Glutamatergic neuron (in vitro differentiated cells): ENCODE results near the gene QKI. TPM values are rescaled to one million over a fixed set of nuclear protein-coding genes. Genes with fewer than 3 reads are reported as not detected.

ENCODE experiments used
- DNase-seq: peaks from one replicate; pipeline ENCODE4 v3.0.0; 2022
- H3K27ac Mint-ChIP-seq: one replicate; pipeline ENCODE4 v1.8.0; 2020; ENCODE audit warnings: mild to moderate bottlenecking, mixed read lengths, inconsistent platforms; ENCODE audit not compliant: unreplicated experiment
- H3K27me3 Mint-ChIP-seq: one replicate; pipeline ENCODE4 v1.8.0; 2020; ENCODE audit warnings: mild to moderate bottlenecking, moderate library complexity, mixed read lengths, inconsistent platforms; ENCODE audit not compliant: unreplicated experiment
- H3K36me3 Mint-ChIP-seq: one replicate; pipeline ENCODE4 v1.8.0; 2020; ENCODE audit warnings: mild to moderate bottlenecking, mixed read lengths, inconsistent platforms; ENCODE audit not compliant: unreplicated experiment
- H3K4me1 Mint-ChIP-seq: one replicate; pipeline ENCODE4 v1.8.0; 2020; ENCODE audit warnings: mild to moderate bottlenecking, low read depth, mixed read lengths, inconsistent platforms; ENCODE audit not compliant: unreplicated experiment
- H3K4me3 Mint-ChIP-seq: one replicate; pipeline ENCODE4 v1.8.0; 2020; ENCODE audit warnings: mild to moderate bottlenecking, mixed read lengths, inconsistent platforms; ENCODE audit not compliant: unreplicated experiment
- H3K9me3 Mint-ChIP-seq: one replicate; pipeline ENCODE4 v1.8.0; 2020; ENCODE audit warnings: mild to moderate bottlenecking, moderate library complexity, mixed read lengths, inconsistent platforms; ENCODE audit not compliant: unreplicated experiment
- total RNA-seq: library from RNA; stranded (reverse); fragmentation: NEBNext Ultra II Directional; extraction: Animal tissue kit (Norgen Biotek cat#: 25700); gene quantifications from one replicate; pipeline ENCODE4 v1.2.1, GENCODE V29; 2021; ENCODE audit not compliant: unreplicated experiment
- TF ChIP-seq, protein P1 (sequence below): fragments of 200-600 bp; sonication (generic); IDR thresholded peaks from one replicate; pipeline ENCODE4 v1.5.0; 2021; ENCODE audit not compliant: partially characterized antibody, unreplicated experiment

Gene QKI
- total RNA-seq, 1 donor from 2014 or later = 50.5 TPM

DNA sequence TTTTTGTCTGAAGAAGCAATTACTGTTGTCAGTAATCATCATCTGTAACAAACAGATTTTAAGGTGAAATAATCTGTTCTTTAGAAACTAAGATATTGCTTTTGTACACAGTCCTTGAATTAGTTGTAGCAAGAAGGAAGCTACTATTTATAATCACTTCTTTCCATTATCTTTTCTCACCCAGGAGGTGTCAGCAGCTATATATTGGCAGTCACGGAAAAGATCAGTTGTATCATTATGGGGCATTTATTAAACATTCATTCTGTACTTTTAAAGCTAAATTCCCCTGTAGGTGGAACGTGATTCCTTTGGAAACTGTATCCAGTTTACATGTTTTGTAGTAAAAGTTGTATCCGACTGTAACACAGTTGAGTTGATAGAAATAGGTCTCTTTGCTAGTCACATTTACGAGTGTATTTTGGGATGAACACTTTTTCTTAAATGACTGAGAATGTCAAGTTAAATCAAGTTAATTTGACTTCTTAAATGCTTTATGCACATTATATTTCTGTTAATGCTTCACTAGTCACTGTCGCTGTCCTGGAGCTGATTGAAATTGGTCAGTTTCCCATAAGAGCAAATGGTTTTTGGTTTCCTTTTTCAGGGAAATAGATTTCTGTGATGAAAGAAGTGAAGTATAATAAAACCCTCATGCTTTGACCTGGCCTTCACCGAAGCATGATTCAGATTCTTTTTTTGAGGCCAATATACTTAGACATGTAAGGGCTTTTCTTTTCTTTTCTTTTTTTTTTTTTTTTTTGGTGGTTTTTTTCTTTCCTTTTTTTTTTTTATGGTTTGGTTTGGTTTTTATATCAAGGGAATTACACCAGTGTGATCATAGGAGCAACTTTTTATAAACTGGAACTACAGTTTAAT lies 5.1 kb downstream of the QKI start:
- TF ChIP-seq, protein P1, sequence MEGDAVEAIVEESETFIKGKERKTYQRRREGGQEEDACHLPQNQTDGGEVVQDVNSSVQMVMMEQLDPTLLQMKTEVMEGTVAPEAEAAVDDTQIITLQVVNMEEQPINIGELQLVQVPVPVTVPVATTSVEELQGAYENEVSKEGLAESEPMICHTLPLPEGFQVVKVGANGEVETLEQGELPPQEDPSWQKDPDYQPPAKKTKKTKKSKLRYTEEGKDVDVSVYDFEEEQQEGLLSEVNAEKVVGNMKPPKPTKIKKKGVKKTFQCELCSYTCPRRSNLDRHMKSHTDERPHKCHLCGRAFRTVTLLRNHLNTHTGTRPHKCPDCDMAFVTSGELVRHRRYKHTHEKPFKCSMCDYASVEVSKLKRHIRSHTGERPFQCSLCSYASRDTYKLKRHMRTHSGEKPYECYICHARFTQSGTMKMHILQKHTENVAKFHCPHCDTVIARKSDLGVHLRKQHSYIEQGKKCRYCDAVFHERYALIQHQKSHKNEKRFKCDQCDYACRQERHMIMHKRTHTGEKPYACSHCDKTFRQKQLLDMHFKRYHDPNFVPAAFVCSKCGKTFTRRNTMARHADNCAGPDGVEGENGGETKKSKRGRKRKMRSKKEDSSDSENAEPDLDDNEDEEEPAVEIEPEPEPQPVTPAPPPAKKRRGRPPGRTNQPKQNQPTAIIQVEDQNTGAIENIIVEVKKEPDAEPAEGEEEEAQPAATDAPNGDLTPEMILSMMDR = no peak
- H3K9me3 Mint-ChIP-seq = peaks cover 8% of the 10 kb centered on the region
- peak overlapping the region; percentile 56 for H3K27ac Mint-ChIP-seq
- peak overlapping the region; percentile 73 for H3K4me3 Mint-ChIP-seq
- DNase-seq = no peak
- H3K36me3 Mint-ChIP-seq = no peaks in the 10 kb centered on the region
- peaks cover 30% of the 10 kb centered on the region for H3K4me1 Mint-ChIP-seq
- H3K27me3 Mint-ChIP-seq = peaks cover 6% of the 10 kb centered on the region

DNA sequence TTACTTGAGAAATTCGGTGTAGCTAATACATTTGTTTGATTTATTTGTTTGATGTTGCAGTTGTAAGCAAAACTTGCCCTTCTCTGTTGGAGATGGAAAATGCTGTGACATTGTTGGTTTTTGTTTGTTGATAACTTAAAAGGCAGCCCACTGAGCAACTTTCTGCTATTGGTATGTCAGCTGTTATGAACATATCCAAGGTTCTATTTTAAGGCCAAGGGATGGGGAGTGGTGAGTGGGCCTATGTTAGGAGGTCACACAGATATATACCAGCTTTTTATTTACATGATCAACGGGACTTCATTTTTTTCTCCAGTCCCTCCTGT lies 5.7 kb downstream of the QKI start:
- Mint-ChIP-seq H3K4me3 (peak overlapping the region; percentile 56), H3K36me3 (no peaks in the 10 kb centered on the region), H3K9me3 (peaks cover 8% of the 10 kb centered on the region), H3K27me3 (peaks cover 6% of the 10 kb centered on the region), H3K27ac (no peak overlapping the region), H3K4me1 (peaks cover 30% of the 10 kb centered on the region)
- DNase-seq = no peak
- TF ChIP-seq, protein P1 = no peak

GRCh38 chr6:163422550-163422949 lies 8.0 kb downstream of the QKI start:
- DNase-seq = no peak
- Mint-ChIP-seq H3K4me3 (no peak overlapping the region), H3K27ac (no peak overlapping the region)

GRCh38 chr6:163423696-163424095 lies 9.2 kb downstream of the QKI start:
- Mint-ChIP-seq H3K36me3 (no peaks in the 10 kb centered on the region), H3K27ac (no peak overlapping the region), H3K4me1 (peaks cover 25% of the 10 kb centered on the region)

More at GRCh38 chr6:163422550-163422949, 8.0 kb downstream of the QKI start:
- Mint-ChIP-seq H3K4me1 (peaks cover 30% of the 10 kb centered on the region), H3K27me3 (no peaks in the 10 kb centered on the region), H3K36me3 (no peaks in the 10 kb centered on the region), H3K9me3 (peaks cover 2% of the 10 kb centered on the region)
- TF ChIP-seq, protein P1 = no peak

More at GRCh38 chr6:163423696-163424095, 9.2 kb downstream of the QKI start:
- Mint-ChIP-seq H3K4me3 (no peak overlapping the region), H3K27me3 (no peaks in the 10 kb centered on the region), H3K9me3 (peaks cover 2% of the 10 kb centered on the region)
- TF ChIP-seq, protein P1 = no peak
- DNase-seq = no peak
